HG03469 (cell line): Measurements from ENCODE around the gene CHCHD10.

Experiments used
- ATAC-seq: cut with Tn5 transposase; IDR thresholded peaks from one replicate; pipeline ENCODE4 v1.9.1; 2021; ENCODE audit warnings: mild to moderate bottlenecking, moderate library complexity, moderate number of reproducible peaks; ENCODE audit not compliant: unreplicated experiment

CHCHD10 gene

DNA sequence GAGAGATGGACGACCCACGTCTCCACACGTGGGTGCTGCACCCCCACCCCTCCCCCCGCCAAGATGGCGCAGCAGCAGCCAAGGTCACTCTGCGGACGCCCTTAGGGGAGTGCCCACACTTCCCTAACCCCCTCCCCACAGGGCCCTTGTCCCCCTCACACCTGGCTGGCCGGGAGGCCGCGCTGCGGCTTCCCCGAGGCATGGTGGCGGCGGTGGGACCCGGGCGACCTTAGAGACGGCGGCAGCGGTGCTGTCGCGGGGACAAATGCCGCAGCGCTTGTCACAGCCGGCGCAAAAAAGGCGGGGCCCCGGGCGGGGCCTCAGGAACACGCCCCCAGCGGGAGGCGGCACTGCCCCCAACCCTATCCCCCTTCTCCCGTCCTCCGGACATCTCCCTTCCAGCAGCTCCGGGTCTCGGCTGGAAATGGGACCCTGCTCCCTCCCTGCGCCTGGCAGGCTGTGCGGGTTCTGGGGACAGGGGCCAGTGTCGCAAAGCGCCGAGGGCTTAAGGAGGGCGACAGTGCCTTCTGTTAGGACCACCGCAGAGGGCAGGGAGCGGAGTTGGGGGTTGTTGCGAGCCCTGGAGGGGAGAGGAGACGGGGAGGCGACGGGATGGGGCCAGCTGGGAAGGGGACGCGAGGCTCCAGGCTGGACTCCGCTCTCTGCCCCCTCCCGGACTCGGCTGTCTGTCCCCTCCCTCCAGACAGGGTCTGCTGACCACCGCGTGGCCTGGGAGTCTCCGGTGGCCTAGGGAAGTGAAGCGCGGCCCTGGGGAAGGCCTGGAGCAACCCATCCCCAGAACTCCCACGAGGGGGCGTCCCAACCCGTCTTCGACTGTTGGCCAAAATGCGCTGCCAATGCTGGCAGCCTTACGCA is at the start of gene CHCHD10:
Gene CHCHD10, minus strand, starts transcription at position 300 of the 876 bp plus-strand sequence. Its CDS starts 98 bp downstream, at position 202.
- ATAC-seq = no peak

DNA sequence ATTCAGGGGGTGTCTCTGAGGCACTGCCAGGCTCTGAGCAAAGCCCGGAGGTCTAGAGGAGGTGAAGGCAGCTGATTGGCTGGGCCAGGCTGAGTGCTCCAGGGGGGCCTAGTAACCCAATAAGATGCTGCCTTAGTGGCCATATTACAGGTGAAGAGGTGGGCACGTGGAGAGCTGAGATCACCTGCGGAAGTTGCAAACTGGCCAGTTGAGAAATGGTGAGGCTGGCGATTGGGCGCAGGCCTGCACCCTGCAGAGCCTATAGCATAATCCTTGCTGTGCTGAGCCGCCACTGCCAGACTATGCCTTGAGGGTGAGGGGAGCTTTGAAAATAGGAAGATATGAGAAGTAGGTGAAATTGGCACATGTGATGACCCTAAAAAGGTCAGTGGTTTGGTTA is 49.4 kb upstream of the CHCHD10 start:
- ATAC-seq = no peak

DNA sequence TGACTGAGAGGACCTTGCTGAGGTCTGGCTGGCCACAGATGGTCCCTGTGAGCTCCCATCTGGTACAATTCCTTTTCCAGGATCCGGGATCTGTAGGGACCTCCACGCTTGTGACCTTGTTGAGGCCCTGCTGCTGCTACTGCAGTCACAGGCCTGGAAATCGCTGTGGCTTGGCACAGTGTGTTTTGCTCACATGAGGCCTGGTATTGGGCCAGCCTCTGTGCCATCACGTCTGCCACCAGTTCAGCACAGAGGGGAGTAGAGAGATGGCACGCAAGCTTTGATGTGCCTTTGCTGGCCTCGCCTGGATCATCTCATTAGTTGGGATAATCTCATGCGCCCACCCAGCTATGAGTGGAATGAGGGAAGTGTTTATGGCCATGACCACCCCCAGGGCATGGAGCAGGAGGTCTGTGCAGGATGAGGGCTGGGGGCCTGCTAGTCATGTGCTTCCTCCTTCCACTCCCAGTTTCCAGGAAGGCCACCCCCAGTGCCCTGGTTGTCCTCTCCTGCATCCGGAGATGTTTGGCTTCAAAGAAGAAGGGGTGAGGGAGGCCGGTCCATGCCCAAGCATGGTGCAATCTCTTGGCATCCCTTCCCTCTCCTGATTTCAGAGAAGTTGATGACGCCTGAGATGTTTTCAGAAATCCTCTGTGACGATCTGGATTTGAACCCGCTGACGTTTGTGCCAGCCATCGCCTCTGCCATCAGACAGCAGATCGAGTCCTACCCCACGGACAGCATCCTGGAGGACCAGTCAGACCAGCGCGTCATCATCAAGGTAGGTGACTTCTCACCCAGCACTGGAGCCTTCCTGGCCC is 48.6 kb upstream of the CHCHD10 start:
- no peak for ATAC-seq

DNA sequence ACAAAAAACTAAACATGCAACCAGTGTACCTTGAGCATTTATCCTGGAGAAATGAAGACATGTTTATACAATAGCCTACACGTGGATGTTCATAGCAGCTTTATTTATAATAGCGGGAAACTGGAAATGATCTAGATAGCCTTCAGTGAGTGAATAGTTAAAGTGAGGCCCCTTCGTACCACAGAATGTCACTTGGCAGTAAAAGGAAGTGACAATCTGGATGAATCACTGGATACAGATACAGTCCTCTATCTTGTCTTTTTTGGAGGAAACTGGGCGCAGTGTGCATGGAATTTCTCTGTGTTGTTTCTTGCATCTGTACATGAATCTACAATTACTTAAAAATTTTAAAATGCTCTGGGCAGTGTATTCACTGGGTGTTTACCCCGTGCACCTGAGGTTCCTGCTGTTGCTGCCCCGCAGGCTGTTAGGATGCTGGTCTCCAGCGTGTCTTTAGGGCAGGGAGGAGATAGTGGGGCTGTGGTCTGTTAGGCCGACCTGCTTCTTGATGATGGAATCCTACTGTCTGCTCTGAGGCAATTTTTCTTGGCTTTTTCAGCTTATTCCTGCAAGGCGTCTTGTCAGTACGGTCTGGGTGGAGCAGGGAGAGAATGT is 47.9 kb upstream of the CHCHD10 start:
- no peak for ATAC-seq

DNA sequence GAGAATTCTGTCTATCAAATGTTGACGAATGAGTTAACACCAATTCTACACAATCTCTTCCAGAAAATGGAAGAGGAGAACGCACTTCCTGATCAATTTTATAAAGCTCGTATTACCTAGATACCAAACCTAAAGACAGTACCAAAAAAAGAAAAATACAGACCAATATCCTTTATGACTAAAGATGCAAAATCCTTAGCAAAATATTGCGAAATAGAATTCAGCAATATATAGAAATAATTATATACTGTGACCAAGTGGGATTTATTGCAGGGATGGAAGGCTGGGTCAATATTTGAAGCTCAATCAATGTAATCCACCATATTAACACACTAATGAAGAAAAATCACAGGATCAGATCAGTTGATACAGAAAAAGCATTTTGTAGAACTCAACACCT is 44.6 kb upstream of the CHCHD10 start:
- no peak for ATAC-seq

DNA sequence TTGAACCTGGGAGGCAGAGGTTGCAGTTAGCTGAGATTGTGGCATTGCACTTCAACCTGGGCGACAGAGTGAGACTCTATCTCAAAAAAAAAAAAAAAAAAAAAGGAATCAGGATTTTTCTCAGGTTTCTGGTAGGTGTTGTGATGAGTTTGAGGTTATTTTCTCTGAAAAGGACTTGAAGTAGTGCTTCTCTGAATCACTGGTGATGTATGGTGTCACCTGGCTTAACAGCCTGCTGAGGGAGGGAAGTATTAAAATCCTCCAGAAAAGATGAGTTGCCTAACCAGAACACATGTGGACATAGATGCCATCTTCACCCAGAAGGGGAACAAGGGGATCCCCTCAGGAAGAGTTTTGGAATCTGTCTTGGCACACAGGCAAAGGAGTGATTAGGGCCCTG is 39.1 kb upstream of the CHCHD10 start:
- no peak for ATAC-seq

DNA sequence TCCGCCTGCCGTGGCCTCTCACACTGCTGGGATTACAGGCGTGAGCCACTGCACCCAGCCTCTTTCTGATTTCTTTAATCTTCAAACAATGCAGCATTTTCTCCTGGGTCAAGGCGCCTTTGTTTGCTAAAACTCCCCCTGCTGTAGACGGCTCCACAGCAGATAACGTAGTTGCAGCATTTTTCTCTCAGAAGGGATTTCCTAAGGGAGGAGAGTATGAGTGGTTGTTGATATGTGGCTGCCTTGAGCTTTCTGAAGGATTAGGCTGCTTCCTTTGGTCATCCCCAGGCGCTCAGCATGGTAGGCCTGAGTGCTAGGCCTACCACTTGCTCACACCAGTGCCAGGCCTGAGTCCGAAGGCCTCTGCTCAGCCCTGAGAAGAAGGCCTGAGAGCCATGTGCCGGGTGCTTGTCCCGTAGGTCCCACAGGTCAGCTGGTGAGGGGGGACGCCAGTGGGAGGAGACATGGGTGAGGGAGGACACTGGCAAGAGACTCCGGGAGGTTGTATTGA is 37.1 kb upstream of the CHCHD10 start:
- no peak for ATAC-seq

- no peak for ATAC-seq
Measured at GRCh38 chr22:23803001-23803819, 35.4 kb upstream of the CHCHD10 start.

DNA sequence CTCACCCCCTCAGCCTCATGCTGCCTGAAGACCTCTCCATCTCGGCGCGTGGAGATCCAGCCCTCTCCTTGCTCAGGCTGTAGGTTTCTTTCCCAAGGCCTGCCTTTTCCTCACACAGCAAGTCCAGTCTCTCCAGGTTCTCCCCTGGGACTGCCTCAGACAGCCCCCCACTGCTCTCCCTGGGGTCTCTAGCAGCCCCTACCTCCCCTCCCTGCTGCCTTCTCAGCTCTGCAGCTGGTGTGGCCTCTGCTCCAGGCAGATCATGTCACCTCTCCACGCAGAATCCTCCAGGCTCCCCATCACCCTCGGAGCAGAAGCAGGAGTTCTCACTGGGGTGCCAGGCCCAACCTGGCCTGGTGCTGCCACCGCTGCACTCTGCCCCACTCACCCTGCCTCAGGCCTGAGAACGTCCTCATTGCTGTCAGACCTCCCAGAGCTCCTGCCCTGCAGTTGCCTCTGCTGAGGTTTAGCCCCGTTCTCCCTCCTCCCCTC is 34.2 kb upstream of the CHCHD10 start:
- no peak for ATAC-seq

GRCh38 chr22:23801238-23801821 is 33.6 kb upstream of the CHCHD10 start:
- no peak for ATAC-seq

DNA sequence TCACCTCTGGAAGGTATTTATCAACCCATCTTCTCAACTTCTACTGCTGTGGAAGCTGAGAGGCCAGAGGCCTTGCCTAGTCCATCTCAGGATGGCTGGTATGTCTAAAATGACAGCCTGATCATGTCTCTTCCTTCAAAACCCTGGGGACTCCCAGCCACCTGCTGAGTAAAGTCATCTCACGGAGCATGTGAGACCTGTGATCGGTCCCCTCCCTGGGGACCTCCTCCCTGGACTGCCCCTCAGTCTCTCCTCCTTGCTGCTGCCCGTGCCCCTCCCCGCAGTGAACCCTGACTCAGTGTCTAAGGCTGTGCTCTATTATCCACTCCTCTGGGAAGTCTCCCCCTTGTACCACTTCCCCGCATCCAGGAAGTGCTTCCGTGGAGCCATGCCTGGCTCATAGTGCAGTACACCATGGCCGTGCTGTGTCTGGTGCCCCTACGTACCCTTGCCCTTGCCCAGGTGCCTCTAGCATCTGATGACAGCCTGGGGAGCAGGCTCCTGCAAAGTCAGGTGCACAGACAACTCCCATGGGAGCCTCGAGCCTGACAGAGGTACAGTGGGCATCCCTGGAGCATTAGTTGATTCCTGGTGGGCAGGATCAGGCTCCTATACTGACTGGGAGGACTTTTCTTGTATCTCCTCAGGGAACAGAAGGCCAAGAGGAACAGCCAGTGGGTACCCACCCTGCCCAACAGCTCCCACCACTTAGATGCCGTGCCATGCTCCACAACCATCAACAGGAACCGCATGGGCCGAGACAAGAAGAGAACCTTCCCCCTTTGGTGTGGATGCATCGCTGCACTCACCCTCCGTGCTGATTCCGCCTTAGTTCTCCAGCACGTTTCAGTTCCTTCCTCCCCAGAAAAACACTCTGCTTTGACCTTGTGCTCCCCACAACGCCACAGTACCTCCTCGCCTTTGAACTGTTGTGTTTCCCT is 32.8 kb upstream of the CHCHD10 start:
- ATAC-seq = peak; percentile 34

- ATAC-seq = no peak
Measured at GRCh38 chr22:23796461-23796860, 28.7 kb upstream of the CHCHD10 start.

DNA sequence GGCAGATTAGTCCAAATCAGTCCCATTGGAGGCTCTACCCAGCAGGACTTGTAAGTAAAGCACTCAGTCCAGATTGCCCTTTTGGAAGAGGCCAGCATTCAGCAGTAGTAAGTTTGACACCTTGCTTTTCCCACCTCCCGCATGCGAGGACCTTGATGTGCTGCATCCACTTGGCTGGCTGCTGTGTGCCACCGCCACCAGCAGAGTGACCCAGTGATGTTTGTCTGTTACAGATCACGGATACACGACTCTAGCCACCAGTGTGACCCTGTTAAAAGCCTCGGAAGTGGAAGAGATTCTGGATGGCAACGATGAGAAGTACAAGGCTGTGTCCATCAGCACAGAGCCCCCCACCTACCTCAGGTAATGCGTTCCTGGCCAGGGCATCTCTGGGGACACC is 25.6 kb upstream of the CHCHD10 start:
- ATAC-seq = no peak

DNA sequence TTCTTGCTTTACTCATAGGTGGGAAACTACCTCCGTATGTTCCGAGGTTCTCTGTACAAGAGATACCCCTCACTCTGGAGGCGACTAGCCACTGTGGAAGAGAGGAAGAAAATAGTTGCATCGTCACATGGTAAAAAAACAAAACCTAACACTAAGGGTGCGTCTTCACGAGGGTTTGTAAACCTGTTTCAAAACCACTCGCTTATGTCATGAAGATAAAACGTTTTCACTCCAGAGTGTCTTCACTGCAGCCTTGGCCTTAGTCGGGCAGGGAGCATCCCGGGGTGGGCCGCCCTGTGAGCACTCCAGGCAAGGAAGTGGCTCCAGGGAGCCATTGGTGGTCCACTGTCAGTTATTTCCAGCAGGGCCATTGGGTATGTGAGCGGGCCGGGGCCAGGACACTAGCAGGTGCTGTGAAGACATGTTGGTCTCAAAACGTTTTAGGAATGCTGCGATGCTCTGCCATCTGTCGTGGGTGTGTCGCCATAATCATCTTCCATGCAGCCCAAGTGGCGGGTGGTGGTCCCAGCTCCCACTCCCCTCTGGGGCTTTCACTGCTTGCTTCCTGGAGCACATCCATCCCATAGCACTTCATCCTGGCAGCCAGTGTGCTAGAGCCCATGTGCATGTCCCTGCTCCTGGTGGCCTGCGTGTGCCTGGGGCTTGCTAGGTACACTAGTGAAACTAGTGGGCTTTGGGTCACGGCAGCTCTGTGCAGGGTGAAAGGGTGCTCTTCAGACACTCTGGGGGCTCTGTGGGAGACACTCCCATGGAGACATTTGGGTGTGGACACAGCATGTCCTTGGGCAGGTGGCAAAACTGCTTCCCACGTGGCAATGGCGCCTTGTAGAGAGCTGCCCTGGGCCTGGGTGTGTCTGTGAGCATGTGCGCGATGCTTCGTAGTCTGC is 24.2 kb upstream of the CHCHD10 start:
- ATAC-seq = no peak

DNA sequence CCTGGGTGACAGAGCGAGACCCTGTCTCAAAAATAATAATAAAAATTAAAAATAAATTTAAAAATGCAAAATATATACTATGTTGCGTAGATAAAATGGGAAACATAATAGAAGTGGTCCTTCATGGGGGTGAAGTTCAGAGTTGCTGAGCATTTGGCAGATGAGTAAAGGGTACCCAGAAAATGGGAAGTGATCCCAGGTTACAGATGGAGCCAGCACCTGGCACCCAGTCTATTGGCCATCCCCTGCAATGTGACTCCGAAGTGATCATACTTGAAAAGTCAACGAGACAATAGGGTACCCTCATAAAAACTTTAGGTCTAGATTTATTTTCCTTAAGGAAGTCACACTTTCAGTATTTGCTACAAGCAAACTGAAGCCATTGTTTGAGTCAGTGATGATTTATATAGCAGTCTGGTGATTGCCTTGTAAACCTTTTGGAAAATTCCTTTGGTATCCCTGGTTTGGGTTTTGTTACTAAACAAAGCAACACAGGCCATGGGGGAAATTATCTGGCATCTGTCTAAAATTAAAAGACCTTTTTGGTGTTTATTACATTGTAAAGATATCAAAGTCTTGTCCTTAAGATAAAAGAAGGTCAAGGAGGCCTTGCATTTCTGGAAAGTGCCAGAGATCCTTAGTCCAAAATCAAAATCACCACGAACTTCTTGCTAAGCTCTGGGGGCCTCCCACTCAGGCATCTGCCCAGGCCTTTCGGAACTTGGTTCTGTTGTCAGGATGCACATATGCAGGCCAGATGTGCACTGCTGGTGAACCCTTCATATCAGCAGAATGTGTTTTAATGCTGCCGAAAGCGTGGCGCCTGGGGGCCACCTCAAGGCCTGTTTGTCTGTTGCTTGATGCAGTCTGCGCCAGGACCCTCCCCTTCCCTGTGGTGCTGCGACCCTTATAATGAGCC is 23.3 kb upstream of the CHCHD10 start:
- no peak for ATAC-seq

- no peak for ATAC-seq
Measured at GRCh38 chr22:23789638-23790037, 21.9 kb upstream of the CHCHD10 start.

- ATAC-seq = no peak
Measured at GRCh38 chr22:23789121-23789520, 21.3 kb upstream of the CHCHD10 start.
